Nephron (organoid): ENCODE results near the gene SMAD5.

Experiments used
- H3K27ac Mint-ChIP-seq, 3 experiments: 2 replicates each; pipeline ENCODE4 v1.8.0; 2020; ENCODE audit warnings: mixed read lengths in 3 of 3, mild to moderate bottlenecking in 2 of 3, moderate library complexity in 1 of 3
- H3K27me3 Mint-ChIP-seq: 2 replicates; pipeline ENCODE4 v1.8.0; 2021; ENCODE audit warnings: low read depth, mild to moderate bottlenecking, moderate library complexity, mixed read lengths
- H3K36me3 Mint-ChIP-seq: 2 replicates; pipeline ENCODE4 v1.8.0; 2020; ENCODE audit warnings: low read depth, mixed read lengths
- H3K4me1 Mint-ChIP-seq: 2 replicates; pipeline ENCODE4 v1.8.0; 2020; ENCODE audit warnings: mixed read lengths
- H3K4me3 Mint-ChIP-seq, 3 experiments: 2 replicates each; pipeline ENCODE4 v1.8.0; 2020; ENCODE audit warnings: mild to moderate bottlenecking in 3 of 3, mixed read lengths in 3 of 3, moderate library complexity in 2 of 3
- H3K9me3 Mint-ChIP-seq: 2 replicates; pipeline ENCODE4 v1.8.0; 2020; ENCODE audit warnings: mixed read lengths
- CTCF ChIP-seq, 3 experiments: fragments of 200-600 bp; sonication (generic); IDR thresholded peaks; one replicate each; pipeline ENCODE4 v1.5.0; 2021; ENCODE audit warnings: antibody characterized with exemption in 3 of 3; ENCODE audit not compliant: unreplicated experiment in 3 of 3

Gene SMAD5

GRCh38 chr5:136191304-136192014 lies 58.8 kb downstream of the SMAD5 start:
- TF ChIP-seq CTCF (IDR thresholded peaks at IDR 0.05; ENCODE audit: unreplicated experiment in 3 of 3) = no peak
- peaks cover 30% of the 10 kb centered on the region for H3K36me3 Mint-ChIP-seq
- H3K4me1 Mint-ChIP-seq = peaks cover 21% of the 10 kb centered on the region
- H3K9me3 Mint-ChIP-seq = no peaks in the 10 kb centered on the region
- H3K27ac Mint-ChIP-seq = no peak overlapping the region
- H3K27me3 Mint-ChIP-seq = peaks cover 70% of the 10 kb centered on the region
- H3K4me3 Mint-ChIP-seq = peak overlapping the region; percentile 67 to 86 (median 76)

- Mint-ChIP-seq H3K4me3 (peak overlapping the region; percentile 67 to 86 (median 76)), H3K27ac (no peak overlapping the region), H3K36me3 (peaks cover 24% of the 10 kb centered on the region), H3K27me3 (peaks cover 71% of the 10 kb centered on the region), H3K4me1 (peaks cover 21% of the 10 kb centered on the region), H3K9me3 (no peaks in the 10 kb centered on the region)
- no peak for TF ChIP-seq CTCF (IDR thresholded peaks at IDR 0.05; ENCODE audit: unreplicated experiment in 3 of 3)
Observed at GRCh38 chr5:136192015-136192525, 59.4 kb downstream of the SMAD5 start.

GRCh38 chr5:136192526-136193321 lies 60.1 kb downstream of the SMAD5 start, which contains the start of gene SMIM32:
SMIM32 (minus strand) TSS chr5:136193162; CDS start chr5:136192524, 638 bp downstream.
- H3K9me3 Mint-ChIP-seq = no peaks in the 10 kb centered on the region
- H3K27me3 Mint-ChIP-seq = peaks cover 71% of the 10 kb centered on the region
- H3K4me1 Mint-ChIP-seq = peaks cover 21% of the 10 kb centered on the region
- no peak for TF ChIP-seq CTCF (IDR thresholded peaks at IDR 0.05; ENCODE audit: unreplicated experiment in 3 of 3)
- peak within 1 kb of the TSS in 1 of 3 experiments; percentile 55 for H3K27ac Mint-ChIP-seq
- peak within 1 kb of the TSS; percentile 81 to 86 (median 82) for H3K4me3 Mint-ChIP-seq
- peaks cover 19% of the 10 kb centered on the region for H3K36me3 Mint-ChIP-seq

- Mint-ChIP-seq H3K9me3 (no peaks in the 10 kb centered on the region), H3K27ac (peak overlapping the region in 1 of 3 experiments; percentile 55), H3K4me1 (peaks cover 21% of the 10 kb centered on the region), H3K27me3 (peaks cover 70% of the 10 kb centered on the region), H3K4me3 (peak overlapping the region; percentile 81 to 86 (median 82)), H3K36me3 (peaks cover 13% of the 10 kb centered on the region)
- no peak for TF ChIP-seq CTCF (IDR thresholded peaks at IDR 0.05; ENCODE audit: unreplicated experiment in 3 of 3)
Observed at GRCh38 chr5:136193322-136193935, 60.8 kb downstream of the SMAD5 start.

GRCh38 chr5:136194576-136194975 lies 61.9 kb downstream of the SMAD5 start:
- no peak for TF ChIP-seq CTCF (IDR thresholded peaks at IDR 0.05; ENCODE audit: unreplicated experiment in 3 of 3)
- H3K9me3 Mint-ChIP-seq = no peaks in the 10 kb centered on the region
- H3K36me3 Mint-ChIP-seq = peaks cover 4% of the 10 kb centered on the region
- H3K4me1 Mint-ChIP-seq = peaks cover 21% of the 10 kb centered on the region
- peak overlapping the region in 2 of 3 experiments; percentile 26 to 49 for H3K4me3 Mint-ChIP-seq
- H3K27ac Mint-ChIP-seq = no peak overlapping the region
- H3K27me3 Mint-ChIP-seq = peaks cover 70% of the 10 kb centered on the region
